Activated B cell treated with CpG ODN at 0.5 μM for 24 hours (primary cell): Measurements from ENCODE around the gene GLB1L. TPM values are rescaled to one million over a fixed set of nuclear protein-coding genes. Genes with fewer than 3 reads are reported as not detected.
A peak's percentile ranks its signal among the peaks of the same experiment; 100 is the strongest.

ENCODE experiments used
- ATAC-seq: fragments of 200-7000 bp; cut with Tn5 transposase; one replicate; pipeline ENCODE4 v1.10.0; 2021; ENCODE audit warnings: low read depth, mild to moderate bottlenecking, moderate library complexity
- CTCF ChIA-PET: fragments of 350-600 bp; sonication (Branson Sonifier 250); formaldehyde crosslinking; loops from one replicate; lab custom pipeline; 2021; ENCODE audit warnings: antibody characterized with exemption; lab: Charles Lee
- POLR2A ChIA-PET: fragments of 350-600 bp; sonication (Branson Sonifier 250); formaldehyde crosslinking; loops from one replicate; lab custom pipeline; 2021; ENCODE audit warnings: antibody characterized with exemption; lab: Charles Lee
- DNase-seq: peaks from one replicate; pipeline ENCODE4 v3.0.0; 2022
- H3K27ac Mint-ChIP-seq: one replicate; pipeline ENCODE4 v1.8.0; 2020; ENCODE audit warnings: mixed read lengths
- H3K27me3 Mint-ChIP-seq: one replicate; pipeline ENCODE4 v1.8.0; 2021; ENCODE audit warnings: mixed read lengths
- H3K36me3 Mint-ChIP-seq: one replicate; pipeline ENCODE4 v1.8.0; 2021; ENCODE audit warnings: low read depth, mixed read lengths
- H3K4me1 Mint-ChIP-seq: one replicate; pipeline ENCODE4 v1.8.0; 2021; ENCODE audit warnings: mixed read lengths
- H3K4me3 Mint-ChIP-seq: one replicate; pipeline ENCODE4 v1.8.0; 2020; ENCODE audit warnings: mild to moderate bottlenecking, mixed read lengths
- H3K9me3 Mint-ChIP-seq: one replicate; pipeline ENCODE4 v1.8.0; 2020; ENCODE audit warnings: mixed read lengths
- CTCF ChIP-seq: fragments of 200-600 bp; IDR thresholded peaks from one replicate; pipeline ENCODE4 v1.8.0; 2022; ENCODE audit warnings: antibody characterized with exemption, mild to moderate bottlenecking
- intact Hi-C: fragments of 100-400 bp; cut with micrococcal nuclease; formaldehyde crosslinking; loops from one replicate; pipeline ENCODE4 v1.15.1; 2024
- total RNA-seq: library from RNA; stranded (reverse); gene quantifications from 2 replicates; pipeline ENCODE4 v1.2.3, GENCODE V29; 2022

The GLB1L gene
- total RNA-seq, 1 donor from 2014 or later: 4.5 TPM

DNA sequence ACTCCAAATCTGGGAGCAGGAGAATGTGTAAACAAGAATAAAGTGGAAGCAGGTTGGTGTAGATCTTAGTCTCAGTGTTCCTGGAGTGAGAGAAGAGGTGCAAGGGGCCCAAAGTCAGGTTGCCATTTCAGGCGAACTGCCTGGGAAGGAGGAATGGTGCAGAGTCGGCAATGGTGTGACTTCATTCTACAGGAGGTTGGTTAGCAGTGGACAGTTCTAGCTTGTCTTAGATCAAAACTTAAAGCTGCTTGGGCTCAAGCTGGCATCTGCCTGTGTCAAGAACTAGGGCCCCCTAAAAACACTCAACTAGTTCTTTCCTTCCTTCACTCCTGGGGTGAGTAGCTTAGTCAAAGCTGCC, 3.6 kb upstream of the GLB1L start:
- Mint-ChIP-seq H3K27ac (peak overlapping the region; percentile 98), H3K27me3 (no peaks in the 10 kb centered on the region), H3K9me3 (no peaks in the 10 kb centered on the region), H3K4me3 (peak overlapping the region; percentile 82), H3K4me1 (peaks cover 78% of the 10 kb centered on the region), H3K36me3 (peaks cover 55% of the 10 kb centered on the region)
- no peak for DNase-seq
- intact Hi-C loops: loop anchor here (1.0 kb wide), 2 partner anchors 20 to 30 kb away; partner anchors contain the start of genes ANKZF1, ATG9A and DNAJB2
- ATAC-seq: no peak
- CTCF ChIA-PET: interaction anchor here (1.1 to 5.2 kb wide), 5 partner anchors 17 to 89 kb away, joined by 3 to 35 read pairs (median 4); partner anchors contain the start of genes ANKZF1, ATG9A and DNAJB2
- no peak for TF ChIP-seq CTCF
- POLR2A ChIA-PET: interaction anchor here (0.6 to 12.0 kb wide), 20 partner anchors 8 to 370 kb away, joined by 3 to 287 read pairs (median 4); partner anchors contain the start of genes ABCB6, ANKZF1, ATG9A and CNPPD1

DNA sequence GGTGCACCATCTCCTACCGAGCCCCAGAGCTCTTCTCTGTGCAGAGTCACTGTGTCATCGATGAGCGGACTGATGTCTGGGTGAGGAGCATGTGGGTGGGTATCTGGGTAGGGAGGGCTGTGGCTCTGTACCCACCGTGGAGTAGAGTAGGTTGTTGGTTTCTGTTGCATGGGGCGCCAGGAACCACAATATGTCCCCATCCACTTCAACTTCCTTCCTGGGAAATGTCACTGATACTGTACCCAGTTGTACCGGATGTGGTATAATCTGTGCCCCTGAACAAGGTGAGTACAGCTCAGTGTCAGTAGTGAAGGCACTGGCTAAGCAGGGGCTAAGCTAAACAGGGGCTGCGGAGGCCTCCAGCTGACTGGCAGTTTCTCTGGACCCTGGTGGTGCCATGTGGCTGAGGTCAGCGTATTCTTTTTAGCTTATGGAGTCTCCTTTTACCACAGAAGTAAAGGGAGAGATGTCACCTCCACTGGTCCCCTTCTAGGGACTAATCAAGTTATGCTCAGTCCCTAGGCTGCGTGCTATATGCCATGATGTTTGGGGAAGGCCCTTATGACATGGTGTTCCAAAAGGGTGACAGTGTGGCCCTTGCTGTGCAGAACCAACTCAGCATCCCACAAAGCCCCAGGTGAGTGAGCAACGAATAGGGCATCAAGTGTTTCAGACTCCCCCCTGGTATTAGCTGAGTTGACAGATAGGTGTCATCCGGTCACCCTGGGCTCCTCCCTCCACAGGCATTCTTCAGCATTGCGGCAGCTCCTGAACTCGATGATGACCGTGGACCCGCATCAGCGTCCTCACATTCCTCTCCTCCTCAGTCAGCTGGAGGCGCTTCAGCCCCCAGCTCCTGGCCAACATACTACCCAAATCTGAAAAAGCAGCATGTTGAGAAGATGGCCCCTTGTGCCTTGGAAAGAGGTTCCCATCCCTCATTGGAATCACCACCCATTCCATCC, 2.7 kb upstream of the GLB1L start:
- peaks cover 50% of the 10 kb centered on the region for H3K36me3 Mint-ChIP-seq
- no peaks in the 10 kb centered on the region for H3K9me3 Mint-ChIP-seq
- ChIA-PET POLR2A (interaction anchor here (0.5 to 12.0 kb wide), 16 partner anchors 10 to 950 kb away, joined by 3 to 287 read pairs (median 10); partner anchors contain the start of genes ABCB6, ANKZF1, ATG9A and CNPPD1), CTCF (interaction anchor here (0.7 to 5.2 kb wide), 4 partner anchors 27 to 88 kb away, joined by 3 to 35 read pairs (median 17); partner anchors contain the start of gene DNAJB2)
- intact Hi-C loops: no loop called here
- DNase-seq (no peak), ATAC-seq (peak; percentile 30)
- peak overlapping the region; percentile 98 for H3K27ac Mint-ChIP-seq
- peak overlapping the region; percentile 70 for H3K4me3 Mint-ChIP-seq
- no peaks in the 10 kb centered on the region for H3K27me3 Mint-ChIP-seq
- peaks cover 83% of the 10 kb centered on the region for H3K4me1 Mint-ChIP-seq
- TF ChIP-seq CTCF: no peak

- CTCF ChIA-PET: interaction anchor here (1.9 to 3.9 kb wide), 2 partner anchors 8 to 48 kb away, joined by 13 to 27 read pairs; partner anchors contain the start of gene TUBA4A
- no peak for TF ChIP-seq CTCF
- peak overlapping the region; percentile 98 for H3K27ac Mint-ChIP-seq
- POLR2A ChIA-PET: interaction anchor here (1.4 to 12.0 kb wide), 9 partner anchors 8 to 70 kb away, joined by 3 to 287 read pairs (median 30); partner anchors contain the start of genes ABCB6, ANKZF1, ATG9A and CNPPD1
- no peak for ATAC-seq
- H3K4me1 Mint-ChIP-seq: peaks cover 69% of the 10 kb centered on the region
- H3K4me3 Mint-ChIP-seq: peak overlapping the region; percentile 50
- H3K36me3 Mint-ChIP-seq: peaks cover 40% of the 10 kb centered on the region
- DNase-seq: no peak
- no peaks in the 10 kb centered on the region for H3K9me3 Mint-ChIP-seq
- intact Hi-C loops: no loop called here
- no peaks in the 10 kb centered on the region for H3K27me3 Mint-ChIP-seq
These were observed 1.3 kb upstream of the GLB1L start for GRCh38 chr2:219246559-219246958.

GRCh38 chr2:219245899-219246230, 621 bp upstream of the GLB1L start:
- no peak for TF ChIP-seq CTCF
- peaks cover 33% of the 10 kb centered on the region for H3K36me3 Mint-ChIP-seq
- H3K4me3 Mint-ChIP-seq: peak overlapping the region; percentile 90
- peaks cover 62% of the 10 kb centered on the region for H3K4me1 Mint-ChIP-seq
- intact Hi-C loops: loop anchor here (1.0 to 2.0 kb wide), 8 partner anchors 7 to 1027 kb away; partner anchors contain the start of genes ANKZF1, ATG9A, DNAJB2 and NHEJ1
- ATAC-seq (no peak), DNase-seq (no peak)
- POLR2A ChIA-PET: interaction anchor here (1.4 to 12.0 kb wide), 10 partner anchors 8 to 350 kb away, joined by 3 to 287 read pairs (median 28); partner anchors contain the start of genes ABCB6, ANKZF1, ATG9A and CNPPD1
- CTCF ChIA-PET: interaction anchor here (1.9 to 3.9 kb wide), 2 partner anchors 9 to 49 kb away, joined by 13 to 27 read pairs; partner anchors contain the start of gene TUBA4A
- H3K9me3 Mint-ChIP-seq: no peaks in the 10 kb centered on the region
- no peaks in the 10 kb centered on the region for H3K27me3 Mint-ChIP-seq
- H3K27ac Mint-ChIP-seq: peak overlapping the region; percentile 98
